Muscle layer of colon (tissue), 2 donors: Measurements from ENCODE around the gene PTPN5.
A peak's percentile ranks its signal among the peaks of the same experiment; 100 is the strongest.

Source experiments
- H3K27ac ChIP-seq: one replicate; pipeline ENCODE4 v1.7.0; 2013; ENCODE audit warnings: low read depth, mild to moderate bottlenecking, low read length, moderate library complexity
- H3K27me3 ChIP-seq, 2 donors: one replicate each; pipeline ENCODE4 v1.7.0; 2013; ENCODE audit warnings: low read length in 2 of 2, mild to moderate bottlenecking in 2 of 2; ENCODE audit not compliant: insufficient read depth in 2 of 2, control insufficient read depth in 1 of 2
- H3K36me3 ChIP-seq: one replicate; pipeline ENCODE4 v1.7.0; 2013; ENCODE audit warnings: mild to moderate bottlenecking, low read length; ENCODE audit not compliant: insufficient read depth
- H3K4me1 ChIP-seq: one replicate; pipeline ENCODE4 v1.7.0; 2013; ENCODE audit warnings: mild to moderate bottlenecking, low read length; ENCODE audit not compliant: insufficient read depth
- H3K4me3 ChIP-seq, 2 donors: one replicate each; pipeline ENCODE4 v1.7.0; 2013; ENCODE audit warnings: low read length in 2 of 2, low read depth in 1 of 2, mild to moderate bottlenecking in 1 of 2, moderate library complexity in 1 of 2
- H3K9ac ChIP-seq: one replicate; pipeline ENCODE4 v1.7.0; 2013; ENCODE audit warnings: low read length
- H3K9me3 ChIP-seq: one replicate; pipeline ENCODE4 v1.7.0; 2013; ENCODE audit warnings: mild to moderate bottlenecking, low read length
- donor health status: abdominal sarcoma.
- donor health status: Adenocarcinoma of cecum.

PTPN5 gene

GRCh38 chr11:18721561-18722292 is 69.9 kb downstream of the PTPN5 start:
- no peaks in the 10 kb centered on the region for H3K36me3 ChIP-seq
- peaks cover 17% of the 10 kb centered on the region for H3K4me1 ChIP-seq
- H3K27ac ChIP-seq = peak overlapping the region; percentile 28
- H3K4me3 ChIP-seq = peak overlapping the region; percentile 56 to 67
- peak overlapping the region; percentile 68 for H3K9ac ChIP-seq
- H3K27me3 ChIP-seq = no peaks in the 10 kb centered on the region
- H3K9me3 ChIP-seq = no peaks in the 10 kb centered on the region

GRCh38 chr11:18720808-18721560 is 70.6 kb downstream of the PTPN5 start:
- Histone ChIP-seq H3K27ac (peak overlapping the region; percentile 28), H3K9ac (peak overlapping the region; percentile 68), H3K36me3 (no peaks in the 10 kb centered on the region), H3K4me1 (peaks cover 17% of the 10 kb centered on the region), H3K27me3 (no peaks in the 10 kb centered on the region), H3K4me3 (peak overlapping the region; percentile 56 to 67), H3K9me3 (no peaks in the 10 kb centered on the region)

GRCh38 chr11:18720091-18720807 is 71.3 kb downstream of the PTPN5 start:
- no peaks in the 10 kb centered on the region for H3K36me3 ChIP-seq
- no peaks in the 10 kb centered on the region for H3K27me3 ChIP-seq
- H3K9me3 ChIP-seq = no peaks in the 10 kb centered on the region
- H3K9ac ChIP-seq = peak overlapping the region; percentile 68
- H3K4me1 ChIP-seq = peaks cover 17% of the 10 kb centered on the region
- H3K4me3 ChIP-seq = peak overlapping the region in 1 of 2 donors; percentile 67
- no peak overlapping the region for H3K27ac ChIP-seq

- Histone ChIP-seq H3K36me3 (no peaks in the 10 kb centered on the region), H3K27me3 (no peaks in the 10 kb centered on the region), H3K9ac (no peak overlapping the region), H3K27ac (no peak overlapping the region), H3K4me3 (no peak overlapping the region), H3K9me3 (no peaks in the 10 kb centered on the region), H3K4me1 (peaks cover 6% of the 10 kb centered on the region)
Measured at GRCh38 chr11:18715476-18715875, 76.1 kb downstream of the PTPN5 start.

- H3K27me3 ChIP-seq = no peaks in the 10 kb centered on the region
- no peak overlapping the region for H3K9ac ChIP-seq
- H3K27ac ChIP-seq = no peak overlapping the region
- no peaks in the 10 kb centered on the region for H3K4me1 ChIP-seq
- H3K36me3 ChIP-seq = no peaks in the 10 kb centered on the region
- no peak overlapping the region for H3K4me3 ChIP-seq
- H3K9me3 ChIP-seq = no peaks in the 10 kb centered on the region
Measured at GRCh38 chr11:18714443-18714780, 77.2 kb downstream of the PTPN5 start.

GRCh38 chr11:18713646-18714442 is 77.8 kb downstream of the PTPN5 start:
- H3K27ac ChIP-seq = no peak overlapping the region
- no peak overlapping the region for H3K9ac ChIP-seq
- H3K36me3 ChIP-seq = no peaks in the 10 kb centered on the region
- H3K4me3 ChIP-seq = no peak overlapping the region
- no peaks in the 10 kb centered on the region for H3K27me3 ChIP-seq
- no peaks in the 10 kb centered on the region for H3K9me3 ChIP-seq
- no peaks in the 10 kb centered on the region for H3K4me1 ChIP-seq

GRCh38 chr11:18710545-18710944 is 81.1 kb downstream of the PTPN5 start:
- Histone ChIP-seq H3K4me1 (peaks cover 2% of the 10 kb centered on the region), H3K9ac (no peak overlapping the region), H3K9me3 (no peaks in the 10 kb centered on the region), H3K27ac (no peak overlapping the region), H3K36me3 (no peaks in the 10 kb centered on the region), H3K27me3 (no peaks in the 10 kb centered on the region), H3K4me3 (no peak overlapping the region)

- H3K36me3 ChIP-seq = no peaks in the 10 kb centered on the region
- no peaks in the 10 kb centered on the region for H3K27me3 ChIP-seq
- H3K4me1 ChIP-seq = peaks cover 14% of the 10 kb centered on the region
- no peak overlapping the region for H3K4me3 ChIP-seq
- H3K27ac ChIP-seq = no peak overlapping the region
- H3K9ac ChIP-seq = no peak overlapping the region
- no peaks in the 10 kb centered on the region for H3K9me3 ChIP-seq
Measured at GRCh38 chr11:18709414-18709813, 82.2 kb downstream of the PTPN5 start.

- H3K4me3 ChIP-seq = no peak overlapping the region
- H3K9ac ChIP-seq = no peak overlapping the region
- H3K27ac ChIP-seq = no peak overlapping the region
- no peaks in the 10 kb centered on the region for H3K9me3 ChIP-seq
- H3K27me3 ChIP-seq = no peaks in the 10 kb centered on the region
- no peaks in the 10 kb centered on the region for H3K36me3 ChIP-seq
- peaks cover 21% of the 10 kb centered on the region for H3K4me1 ChIP-seq
Measured at GRCh38 chr11:18707811-18708340, 83.7 kb downstream of the PTPN5 start.

GRCh38 chr11:18706330-18707243 is 85.0 kb downstream of the PTPN5 start:
- Histone ChIP-seq H3K9me3 (no peaks in the 10 kb centered on the region), H3K9ac (peak overlapping the region; percentile 69), H3K27ac (peak overlapping the region; percentile 57), H3K36me3 (peaks cover 11% of the 10 kb centered on the region), H3K4me3 (peak overlapping the region; percentile 76 to 77), H3K4me1 (peaks cover 21% of the 10 kb centered on the region), H3K27me3 (no peaks in the 10 kb centered on the region)
